Superior temporal gyrus (tissue), 1 donor: ENCODE data around the gene EGFL7.

ENCODE experiments used
- DNase-seq: peaks from one replicate; pipeline ENCODE4 v3.0.0-alpha.2; 2016; ENCODE audit errors: extremely low spot score

EGFL7 gene

GRCh38 chr9:136662656-136663581, at the start of gene EGFL7:
EGFL7 (plus strand) TSS chr9:136662916; CDS start chr9:136668283, 5,367 bp downstream.
- no peak for DNase-seq

- no peak for DNase-seq
Measured at GRCh38 chr9:136613824-136614371, 48.8 kb upstream of the EGFL7 start.

- no peak for DNase-seq
Measured at GRCh38 chr9:136614372-136614922, 48.3 kb upstream of the EGFL7 start.

- no peak for DNase-seq
Measured at GRCh38 chr9:136614967-136615623, 47.6 kb upstream of the EGFL7 start.

GRCh38 chr9:136615631-136616306, 46.9 kb upstream of the EGFL7 start:
- no peak for DNase-seq

- no peak for DNase-seq
Measured at GRCh38 chr9:136616307-136616635, 46.4 kb upstream of the EGFL7 start.

GRCh38 chr9:136616948-136617695, 45.6 kb upstream of the EGFL7 start:
- no peak for DNase-seq

- DNase-seq = no peak
Measured at GRCh38 chr9:136617746-136618579, 44.8 kb upstream of the EGFL7 start.

GRCh38 chr9:136618580-136619547, 43.9 kb upstream of the EGFL7 start:
- DNase-seq = no peak

GRCh38 chr9:136619742-136620440, 42.8 kb upstream of the EGFL7 start:
- DNase-seq = no peak

GRCh38 chr9:136620441-136621018, 42.2 kb upstream of the EGFL7 start:
- DNase-seq = no peak

GRCh38 chr9:136621019-136621733, 41.5 kb upstream of the EGFL7 start:
- no peak for DNase-seq

- DNase-seq = no peak
Measured at GRCh38 chr9:136621734-136622093, 41.0 kb upstream of the EGFL7 start.

GRCh38 chr9:136622538-136622948, 40.2 kb upstream of the EGFL7 start:
- no peak for DNase-seq

GRCh38 chr9:136623016-136623841, 39.5 kb upstream of the EGFL7 start:
- no peak for DNase-seq

GRCh38 chr9:136623842-136624183, 38.9 kb upstream of the EGFL7 start:
- DNase-seq = no peak
